HepG2 (cell line): ENCODE results near the gene USP1.

Experiments
- EP300 ChIP-seq, 3 experiments: sonication (generic) in 1 of 3; formaldehyde crosslinking in 1 of 3; IDR thresholded peaks; 2 replicates each; pipeline versions ENCODE4 v1.5.1 to v1.6.1; 2011 to 2020; ENCODE audit warnings: low read depth in 2 of 3, low read length in 2 of 3, borderline replicate concordance in 1 of 3, improper control_type of control experiment in 1 of 3, mild to moderate bottlenecking in 1 of 3, missing genetic modification reagents in 1 of 3, moderate library complexity in 1 of 3
- ERF ChIP-seq: IDR thresholded peaks from 2 replicates; pipeline ENCODE4 v1.6.1; 2018; ENCODE audit warnings: missing biosample characterization, missing genetic modification reagents
- GPN1 ChIP-seq: sonication (generic); formaldehyde crosslinking; IDR thresholded peaks from 2 replicates; pipeline ENCODE4 v1.5.1; 2020; ENCODE audit warnings: missing genetic modification reagents, borderline replicate concordance
- RELA ChIP-seq: sonication (generic); formaldehyde crosslinking; IDR thresholded peaks from 2 replicates; pipeline ENCODE4 v1.4.0; 2020; ENCODE audit warnings: missing genetic modification reagents
- TCF7L2 ChIP-seq: IDR thresholded peaks from 2 replicates; pipeline ENCODE4 v1.6.1; 2011; ENCODE audit warnings: mild to moderate bottlenecking, low read depth, low read length, moderate library complexity
- ZNF121 ChIP-seq: sonication (generic); formaldehyde crosslinking; IDR thresholded peaks from 2 replicates; pipeline ENCODE4 v1.5.0; 2020; ENCODE audit warnings: mild to moderate bottlenecking, missing genetic modification reagents
- ZZZ3 ChIP-seq: sonication (generic); formaldehyde crosslinking; IDR thresholded peaks from 2 replicates; pipeline ENCODE4 v1.4.0; 2020; ENCODE audit warnings: missing genetic modification reagents, mild to moderate bottlenecking, borderline replicate concordance
- TF ChIP-seq, protein P1 (sequence below): sonication (generic); formaldehyde crosslinking; IDR thresholded peaks from 2 replicates; pipeline ENCODE4 v1.5.0; 2020; ENCODE audit warnings: mild to moderate bottlenecking, missing genetic modification reagents, moderate library complexity
- TF ChIP-seq, protein P2 (sequence below): sonication (generic); formaldehyde crosslinking; IDR thresholded peaks from 2 replicates; pipeline ENCODE4 v1.5.1; 2020; ENCODE audit warnings: mild to moderate bottlenecking, missing genetic modification reagents, moderate library complexity
- TF ChIP-seq, protein P3 (sequence below): IDR thresholded peaks from 2 replicates; pipeline ENCODE4 v1.6.1; 2016; ENCODE audit warnings: low read depth, missing genetic modification reagents, missing compliant biosample characterization
- TF ChIP-seq, protein P4 (sequence below), 2 experiments: IDR thresholded peaks; 2 replicates each; pipeline ENCODE4 v1.6.1; 2011 to 2012; ENCODE audit warnings: low read length in 2 of 2, borderline replicate concordance in 1 of 2, low read depth in 1 of 2, mild to moderate bottlenecking in 1 of 2, moderate library complexity in 1 of 2

DNA sequence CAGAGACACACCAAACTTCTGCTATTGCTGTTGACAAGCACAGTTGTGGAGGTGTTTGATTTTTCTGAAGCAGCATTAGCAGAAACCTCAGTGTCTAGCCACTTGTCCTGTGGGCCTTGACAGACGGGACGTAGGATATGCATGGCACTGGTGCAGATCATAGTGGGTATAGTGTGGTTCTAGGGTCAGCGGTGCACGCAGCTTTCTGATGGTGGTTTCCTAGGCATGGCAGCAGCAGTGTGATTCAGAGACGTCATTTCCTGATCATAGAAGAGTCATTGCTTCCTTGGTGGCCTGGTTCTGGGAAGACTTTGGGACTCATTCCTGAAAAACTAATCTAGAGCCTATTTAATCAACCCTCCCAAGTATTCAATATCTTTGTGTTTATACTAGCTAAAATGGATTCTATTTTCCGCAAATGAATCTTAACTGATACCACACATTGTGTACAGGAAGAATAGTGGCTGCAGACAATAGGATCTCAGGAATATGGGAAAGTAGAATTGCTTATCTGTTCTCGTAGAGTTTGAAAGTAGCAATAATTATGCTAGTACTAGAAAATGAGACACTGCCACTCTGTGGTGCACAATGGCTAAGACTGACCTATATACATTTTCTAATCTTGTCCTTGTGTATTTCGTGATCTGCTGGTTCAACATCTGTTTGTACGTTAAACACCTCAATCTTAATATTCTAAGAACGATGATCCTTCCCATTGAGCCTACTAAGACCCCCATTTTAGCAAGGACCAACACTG is 2.8 kb upstream of the USP1 start:
- TF ChIP-seq, protein P1, sequence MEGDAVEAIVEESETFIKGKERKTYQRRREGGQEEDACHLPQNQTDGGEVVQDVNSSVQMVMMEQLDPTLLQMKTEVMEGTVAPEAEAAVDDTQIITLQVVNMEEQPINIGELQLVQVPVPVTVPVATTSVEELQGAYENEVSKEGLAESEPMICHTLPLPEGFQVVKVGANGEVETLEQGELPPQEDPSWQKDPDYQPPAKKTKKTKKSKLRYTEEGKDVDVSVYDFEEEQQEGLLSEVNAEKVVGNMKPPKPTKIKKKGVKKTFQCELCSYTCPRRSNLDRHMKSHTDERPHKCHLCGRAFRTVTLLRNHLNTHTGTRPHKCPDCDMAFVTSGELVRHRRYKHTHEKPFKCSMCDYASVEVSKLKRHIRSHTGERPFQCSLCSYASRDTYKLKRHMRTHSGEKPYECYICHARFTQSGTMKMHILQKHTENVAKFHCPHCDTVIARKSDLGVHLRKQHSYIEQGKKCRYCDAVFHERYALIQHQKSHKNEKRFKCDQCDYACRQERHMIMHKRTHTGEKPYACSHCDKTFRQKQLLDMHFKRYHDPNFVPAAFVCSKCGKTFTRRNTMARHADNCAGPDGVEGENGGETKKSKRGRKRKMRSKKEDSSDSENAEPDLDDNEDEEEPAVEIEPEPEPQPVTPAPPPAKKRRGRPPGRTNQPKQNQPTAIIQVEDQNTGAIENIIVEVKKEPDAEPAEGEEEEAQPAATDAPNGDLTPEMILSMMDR, result peak; percentile 37
- TF ChIP-seq EP300 (IDR thresholded peaks at IDR 0.05; ENCODE audit: low read depth in 2 of 2, low read length in 2 of 2) (no peak), EP300 (CRISPR knock-in tag; IDR thresholded peaks at IDR 0.05; ENCODE audit: borderline replicate concordance) (no peak), GPN1 (CRISPR knock-in tag) (no peak), ZNF121 (no peak), ERF (CRISPR knock-in tag) (no peak), ZZZ3 (CRISPR knock-in tag) (no peak), TCF7L2 (no peak), RELA (no peak)
- TF ChIP-seq, protein P2, sequence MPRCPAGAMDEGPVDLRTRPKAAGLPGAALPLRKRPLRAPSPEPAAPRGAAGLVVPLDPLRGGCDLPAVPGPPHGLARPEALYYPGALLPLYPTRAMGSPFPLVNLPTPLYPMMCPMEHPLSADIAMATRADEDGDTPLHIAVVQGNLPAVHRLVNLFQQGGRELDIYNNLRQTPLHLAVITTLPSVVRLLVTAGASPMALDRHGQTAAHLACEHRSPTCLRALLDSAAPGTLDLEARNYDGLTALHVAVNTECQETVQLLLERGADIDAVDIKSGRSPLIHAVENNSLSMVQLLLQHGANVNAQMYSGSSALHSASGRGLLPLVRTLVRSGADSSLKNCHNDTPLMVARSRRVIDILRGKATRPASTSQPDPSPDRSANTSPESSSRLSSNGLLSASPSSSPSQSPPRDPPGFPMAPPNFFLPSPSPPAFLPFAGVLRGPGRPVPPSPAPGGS (CRISPR knock-in tag), result no peak
- TF ChIP-seq, protein P3, sequence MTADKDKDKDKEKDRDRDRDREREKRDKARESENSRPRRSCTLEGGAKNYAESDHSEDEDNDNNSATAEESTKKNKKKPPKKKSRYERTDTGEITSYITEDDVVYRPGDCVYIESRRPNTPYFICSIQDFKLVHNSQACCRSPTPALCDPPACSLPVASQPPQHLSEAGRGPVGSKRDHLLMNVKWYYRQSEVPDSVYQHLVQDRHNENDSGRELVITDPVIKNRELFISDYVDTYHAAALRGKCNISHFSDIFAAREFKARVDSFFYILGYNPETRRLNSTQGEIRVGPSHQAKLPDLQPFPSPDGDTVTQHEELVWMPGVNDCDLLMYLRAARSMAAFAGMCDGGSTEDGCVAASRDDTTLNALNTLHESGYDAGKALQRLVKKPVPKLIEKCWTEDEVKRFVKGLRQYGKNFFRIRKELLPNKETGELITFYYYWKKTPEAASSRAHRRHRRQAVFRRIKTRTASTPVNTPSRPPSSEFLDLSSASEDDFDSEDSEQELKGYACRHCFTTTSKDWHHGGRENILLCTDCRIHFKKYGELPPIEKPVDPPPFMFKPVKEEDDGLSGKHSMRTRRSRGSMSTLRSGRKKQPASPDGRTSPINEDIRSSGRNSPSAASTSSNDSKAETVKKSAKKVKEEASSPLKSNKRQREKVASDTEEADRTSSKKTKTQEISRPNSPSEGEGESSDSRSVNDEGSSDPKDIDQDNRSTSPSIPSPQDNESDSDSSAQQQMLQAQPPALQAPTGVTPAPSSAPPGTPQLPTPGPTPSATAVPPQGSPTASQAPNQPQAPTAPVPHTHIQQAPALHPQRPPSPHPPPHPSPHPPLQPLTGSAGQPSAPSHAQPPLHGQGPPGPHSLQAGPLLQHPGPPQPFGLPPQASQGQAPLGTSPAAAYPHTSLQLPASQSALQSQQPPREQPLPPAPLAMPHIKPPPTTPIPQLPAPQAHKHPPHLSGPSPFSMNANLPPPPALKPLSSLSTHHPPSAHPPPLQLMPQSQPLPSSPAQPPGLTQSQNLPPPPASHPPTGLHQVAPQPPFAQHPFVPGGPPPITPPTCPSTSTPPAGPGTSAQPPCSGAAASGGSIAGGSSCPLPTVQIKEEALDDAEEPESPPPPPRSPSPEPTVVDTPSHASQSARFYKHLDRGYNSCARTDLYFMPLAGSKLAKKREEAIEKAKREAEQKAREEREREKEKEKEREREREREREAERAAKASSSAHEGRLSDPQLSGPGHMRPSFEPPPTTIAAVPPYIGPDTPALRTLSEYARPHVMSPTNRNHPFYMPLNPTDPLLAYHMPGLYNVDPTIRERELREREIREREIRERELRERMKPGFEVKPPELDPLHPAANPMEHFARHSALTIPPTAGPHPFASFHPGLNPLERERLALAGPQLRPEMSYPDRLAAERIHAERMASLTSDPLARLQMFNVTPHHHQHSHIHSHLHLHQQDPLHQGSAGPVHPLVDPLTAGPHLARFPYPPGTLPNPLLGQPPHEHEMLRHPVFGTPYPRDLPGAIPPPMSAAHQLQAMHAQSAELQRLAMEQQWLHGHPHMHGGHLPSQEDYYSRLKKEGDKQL (CRISPR knock-in tag), result no peak
- TF ChIP-seq, protein P4, sequence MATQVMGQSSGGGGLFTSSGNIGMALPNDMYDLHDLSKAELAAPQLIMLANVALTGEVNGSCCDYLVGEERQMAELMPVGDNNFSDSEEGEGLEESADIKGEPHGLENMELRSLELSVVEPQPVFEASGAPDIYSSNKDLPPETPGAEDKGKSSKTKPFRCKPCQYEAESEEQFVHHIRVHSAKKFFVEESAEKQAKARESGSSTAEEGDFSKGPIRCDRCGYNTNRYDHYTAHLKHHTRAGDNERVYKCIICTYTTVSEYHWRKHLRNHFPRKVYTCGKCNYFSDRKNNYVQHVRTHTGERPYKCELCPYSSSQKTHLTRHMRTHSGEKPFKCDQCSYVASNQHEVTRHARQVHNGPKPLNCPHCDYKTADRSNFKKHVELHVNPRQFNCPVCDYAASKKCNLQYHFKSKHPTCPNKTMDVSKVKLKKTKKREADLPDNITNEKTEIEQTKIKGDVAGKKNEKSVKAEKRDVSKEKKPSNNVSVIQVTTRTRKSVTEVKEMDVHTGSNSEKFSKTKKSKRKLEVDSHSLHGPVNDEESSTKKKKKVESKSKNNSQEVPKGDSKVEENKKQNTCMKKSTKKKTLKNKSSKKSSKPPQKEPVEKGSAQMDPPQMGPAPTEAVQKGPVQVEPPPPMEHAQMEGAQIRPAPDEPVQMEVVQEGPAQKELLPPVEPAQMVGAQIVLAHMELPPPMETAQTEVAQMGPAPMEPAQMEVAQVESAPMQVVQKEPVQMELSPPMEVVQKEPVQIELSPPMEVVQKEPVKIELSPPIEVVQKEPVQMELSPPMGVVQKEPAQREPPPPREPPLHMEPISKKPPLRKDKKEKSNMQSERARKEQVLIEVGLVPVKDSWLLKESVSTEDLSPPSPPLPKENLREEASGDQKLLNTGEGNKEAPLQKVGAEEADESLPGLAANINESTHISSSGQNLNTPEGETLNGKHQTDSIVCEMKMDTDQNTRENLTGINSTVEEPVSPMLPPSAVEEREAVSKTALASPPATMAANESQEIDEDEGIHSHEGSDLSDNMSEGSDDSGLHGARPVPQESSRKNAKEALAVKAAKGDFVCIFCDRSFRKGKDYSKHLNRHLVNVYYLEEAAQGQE (IDR thresholded peaks at IDR 0.05; ENCODE audit: borderline replicate concordance in 1 of 2, low read depth in 1 of 2, low read length in 2 of 2), result no peak
